ENCODE results near the gene JMJD1C.
"Not testable (repeated sequence)": the region's sequence is repeated elsewhere in the genome, so short reads cannot be mapped to it uniquely, and the experiment has no call there.

The JMJD1C gene

DNA sequence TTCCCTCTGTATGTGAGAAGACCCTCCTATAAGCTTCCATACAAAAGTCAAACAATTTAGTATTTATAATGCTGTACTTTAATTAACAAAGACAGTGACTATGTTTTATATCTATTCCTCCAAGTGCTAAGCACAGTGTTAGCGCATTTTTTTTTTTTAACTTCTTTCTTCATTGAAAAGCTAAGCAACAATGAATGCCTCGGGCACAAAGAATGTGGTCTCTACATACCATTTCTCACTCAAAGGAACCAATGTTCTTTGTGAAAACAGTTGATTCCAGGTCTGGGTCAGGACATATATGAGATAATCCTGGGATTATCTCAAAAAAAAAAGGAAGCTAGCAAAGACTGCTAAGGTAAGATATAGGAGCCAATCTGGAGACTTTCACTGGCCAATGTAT, 29.2 kb upstream of the JMJD1C start:
- Mint-ChIP-seq H3K36me3 (peaks cover 7% of the 10 kb centered on the region), H3K27me3 (no peaks in the 10 kb centered on the region), H3K27ac (no peak overlapping the region), H3K4me3 (no peak overlapping the region), H3K4me1 (peaks cover 18% of the 10 kb centered on the region), H3K9me3 (no peaks in the 10 kb centered on the region)
- no peak for ATAC-seq (ENCODE audit: low read depth)
- no peak for DNase-seq (ENCODE audit: low spot score in 2 of 2)

DNA sequence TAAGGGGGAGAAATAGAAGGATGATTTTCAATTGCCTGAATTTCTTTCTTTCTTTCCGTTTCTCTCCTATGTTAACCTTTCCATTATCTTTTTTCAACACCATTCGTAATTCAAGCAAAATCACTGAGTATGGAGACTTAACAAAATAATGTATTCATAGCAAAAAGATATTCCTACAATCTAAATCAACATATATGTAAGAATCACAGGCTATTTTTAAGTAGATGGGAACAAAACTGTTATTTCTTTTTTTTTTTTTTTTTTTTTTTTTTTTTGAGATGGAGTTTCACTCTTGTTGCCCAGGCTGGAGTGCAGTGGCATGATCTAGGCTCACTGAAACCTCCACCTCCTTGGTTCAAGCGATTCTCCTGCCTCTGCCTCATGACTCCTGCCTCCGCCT, 27.2 kb upstream of the JMJD1C start:
- Mint-ChIP-seq H3K9me3 (no peaks in the 10 kb centered on the region), H3K27me3 (no peaks in the 10 kb centered on the region), H3K4me3 (no peak overlapping the region), H3K36me3 (peaks cover 7% of the 10 kb centered on the region), H3K4me1 (peaks cover 15% of the 10 kb centered on the region), H3K27ac (no peak overlapping the region)
- DNase-seq (ENCODE audit: low spot score in 2 of 2) (no peak), ATAC-seq (ENCODE audit: low read depth) (no peak)

DNA sequence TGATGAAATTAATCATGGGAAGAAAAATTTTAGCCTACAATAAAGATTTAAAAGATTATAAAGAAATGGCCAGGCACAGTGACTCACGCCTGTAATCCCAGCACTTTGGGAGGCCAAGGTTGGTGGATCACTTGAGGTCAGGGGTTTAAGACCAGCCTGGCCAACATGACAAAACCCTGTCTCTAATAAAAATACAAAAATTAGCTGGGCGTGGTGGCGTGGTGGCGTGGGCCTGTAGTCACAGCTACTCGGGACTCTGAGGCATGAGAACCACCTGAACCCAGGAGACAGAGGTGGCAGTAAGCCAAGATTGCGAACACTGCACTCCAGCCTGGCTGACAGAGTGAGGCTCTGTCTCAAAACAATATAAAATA, 26.5 kb upstream of the JMJD1C start:
- not testable (repeated sequence) for H3K4me3 Mint-ChIP-seq; H3K27me3 Mint-ChIP-seq; H3K27ac Mint-ChIP-seq; H3K36me3 Mint-ChIP-seq; H3K9me3 Mint-ChIP-seq; DNase-seq (ENCODE audit: low spot score in 2 of 2); ATAC-seq (ENCODE audit: low read depth)
- H3K4me1 Mint-ChIP-seq = peaks cover 10% of the 10 kb centered on the region

DNA sequence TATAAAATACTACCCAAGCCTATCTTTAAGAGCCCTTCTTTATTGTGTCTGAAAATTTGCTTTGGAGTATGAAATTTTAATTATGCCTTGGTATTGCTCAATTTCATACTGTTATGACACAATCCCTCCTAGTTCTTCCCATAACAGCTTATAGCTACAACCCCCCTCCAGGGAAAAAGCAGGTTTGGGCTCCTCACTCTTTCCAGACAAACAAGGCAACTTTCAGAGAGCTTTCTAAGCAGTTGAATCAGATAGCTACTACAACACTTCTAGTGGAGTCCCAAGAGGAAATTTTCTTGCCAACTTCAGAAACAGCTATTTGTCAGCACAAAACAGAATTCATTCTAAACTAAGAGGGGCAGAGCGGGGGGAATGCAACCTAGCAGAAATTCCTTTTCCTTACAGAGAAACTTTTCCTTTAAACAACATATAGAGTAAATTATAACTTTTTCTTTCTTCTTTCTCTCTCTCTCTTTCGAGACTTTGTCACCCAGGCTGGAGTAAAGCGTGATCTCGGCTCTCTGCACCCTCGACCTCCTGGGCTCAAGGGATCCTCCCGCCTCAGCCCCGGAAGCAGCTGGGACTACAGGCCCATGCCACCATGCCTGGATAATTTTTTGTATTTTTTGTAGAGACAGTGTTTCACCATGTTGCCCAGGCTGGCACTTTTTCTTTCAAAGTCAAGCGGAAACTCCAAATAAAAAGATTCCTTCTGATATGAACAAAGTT, 26.0 kb upstream of the JMJD1C start:
- no peak for ATAC-seq (ENCODE audit: low read depth)
- no peaks in the 10 kb centered on the region for H3K27me3 Mint-ChIP-seq
- H3K27ac Mint-ChIP-seq = no peak overlapping the region
- peaks cover 9% of the 10 kb centered on the region for H3K4me1 Mint-ChIP-seq
- H3K9me3 Mint-ChIP-seq = no peaks in the 10 kb centered on the region
- peaks cover 7% of the 10 kb centered on the region for H3K36me3 Mint-ChIP-seq
- DNase-seq (ENCODE audit: low spot score in 2 of 2) = no peak
- no peak overlapping the region for H3K4me3 Mint-ChIP-seq

DNA sequence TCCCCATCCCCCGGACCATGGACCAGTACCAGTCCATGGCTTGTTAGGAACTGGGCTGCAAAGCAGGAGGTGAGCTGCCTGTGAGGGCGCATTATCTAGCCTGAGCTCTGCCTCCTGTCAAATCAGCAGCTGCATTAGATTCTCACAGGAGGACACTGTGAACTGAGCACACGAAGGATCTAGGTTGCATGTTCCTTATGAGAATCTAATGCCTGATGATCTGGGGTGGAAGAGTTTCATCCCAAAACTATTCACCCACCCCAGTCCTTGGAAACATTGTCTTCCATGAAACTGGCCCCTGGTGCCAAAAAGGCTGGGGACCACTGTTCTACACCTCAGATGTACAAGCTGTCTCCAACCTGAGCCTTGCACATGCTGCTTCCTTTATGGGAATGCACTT, 24.1 kb upstream of the JMJD1C start:
- peaks cover 4% of the 10 kb centered on the region for H3K4me1 Mint-ChIP-seq
- H3K9me3 Mint-ChIP-seq = no peaks in the 10 kb centered on the region
- H3K4me3 Mint-ChIP-seq = no peak overlapping the region
- H3K27me3 Mint-ChIP-seq = no peaks in the 10 kb centered on the region
- peaks cover 2% of the 10 kb centered on the region for H3K36me3 Mint-ChIP-seq
- no peak overlapping the region for H3K27ac Mint-ChIP-seq
- DNase-seq (ENCODE audit: low spot score in 2 of 2) (no peak), ATAC-seq (ENCODE audit: low read depth) (no peak)

DNA sequence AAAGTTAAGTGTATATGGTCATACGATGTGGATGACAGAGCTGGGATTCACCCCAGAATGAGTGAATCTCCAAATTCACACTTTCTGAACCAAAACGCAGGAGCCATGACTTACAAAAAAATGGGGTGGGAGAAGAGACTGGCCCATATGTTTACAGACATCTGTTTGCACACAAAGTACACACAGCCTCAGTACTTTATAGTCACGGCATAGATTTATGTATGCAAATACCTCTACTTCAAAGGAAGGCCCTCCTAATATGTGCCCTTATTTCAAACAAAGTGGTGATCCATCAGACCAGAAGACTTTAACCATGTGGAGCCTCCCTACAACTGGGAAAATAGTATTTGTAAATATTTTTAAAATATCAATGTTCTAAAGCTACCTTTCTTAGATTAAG, 22.2 kb upstream of the JMJD1C start:
- H3K27ac Mint-ChIP-seq = no peak overlapping the region
- peaks cover 6% of the 10 kb centered on the region for H3K4me1 Mint-ChIP-seq
- ATAC-seq (ENCODE audit: low read depth) (no peak), DNase-seq (ENCODE audit: low spot score in 2 of 2) (no peak)
- H3K9me3 Mint-ChIP-seq = no peaks in the 10 kb centered on the region
- H3K36me3 Mint-ChIP-seq = peaks cover 2% of the 10 kb centered on the region
- no peaks in the 10 kb centered on the region for H3K27me3 Mint-ChIP-seq
- H3K4me3 Mint-ChIP-seq = no peak overlapping the region

DNA sequence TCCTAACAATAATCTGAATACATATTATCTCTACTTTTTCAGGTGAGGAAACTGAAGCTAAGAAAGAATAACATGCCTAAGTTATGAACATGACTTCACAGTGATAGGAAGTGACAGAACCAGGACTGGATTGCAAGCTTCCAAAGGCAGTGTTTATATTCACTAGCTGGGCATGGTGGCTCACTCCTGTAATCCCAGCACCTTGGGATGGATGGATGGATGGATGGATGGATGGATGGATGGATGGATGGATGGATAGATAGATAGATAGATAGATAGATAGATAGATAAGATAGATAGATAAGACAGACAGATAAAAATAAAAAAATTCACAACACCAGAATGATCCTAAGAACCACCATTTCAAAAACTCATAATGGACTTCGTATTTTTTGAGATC, 18.2 kb upstream of the JMJD1C start:
- ATAC-seq (ENCODE audit: low read depth) (no peak), DNase-seq (ENCODE audit: low spot score in 2 of 2) (no peak)
- Mint-ChIP-seq H3K4me3 (no peak overlapping the region), H3K27ac (no peak overlapping the region), H3K4me1 (peaks cover 7% of the 10 kb centered on the region), H3K27me3 (no peaks in the 10 kb centered on the region), H3K36me3 (no peaks in the 10 kb centered on the region), H3K9me3 (no peaks in the 10 kb centered on the region)

DNA sequence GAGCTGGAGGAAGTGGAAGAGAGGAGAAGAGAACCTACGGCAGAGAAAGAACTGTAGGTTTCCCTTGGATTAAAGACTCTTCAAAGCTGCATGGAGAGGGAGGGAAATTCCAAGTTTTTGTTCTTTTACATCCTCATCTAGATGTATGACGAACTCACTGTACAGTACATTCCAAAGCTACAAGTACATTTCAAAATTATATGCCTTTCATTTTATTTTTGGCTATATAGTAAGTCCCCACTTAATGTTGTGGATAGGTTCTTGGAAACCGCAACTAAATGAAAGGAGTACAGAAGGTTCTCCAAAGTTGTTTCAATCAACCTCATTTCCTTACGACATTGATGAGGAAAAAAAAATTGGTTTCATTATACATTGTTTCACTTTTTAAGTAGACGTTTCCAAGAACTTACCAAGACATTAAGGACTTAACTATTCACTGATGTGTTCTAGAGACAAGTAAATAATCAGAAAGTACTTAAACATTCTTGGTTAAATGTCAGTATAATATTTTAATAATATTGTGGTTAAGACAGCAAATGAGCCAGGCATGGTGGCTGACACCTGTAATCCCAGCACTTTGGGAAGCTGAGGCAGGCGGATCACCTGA, 16.1 kb upstream of the JMJD1C start:
- DNase-seq (ENCODE audit: low spot score in 2 of 2) = no peak
- H3K27ac Mint-ChIP-seq = no peak overlapping the region
- peaks cover 13% of the 10 kb centered on the region for H3K4me1 Mint-ChIP-seq
- H3K27me3 Mint-ChIP-seq = no peaks in the 10 kb centered on the region
- no peak overlapping the region for H3K4me3 Mint-ChIP-seq
- no peak for ATAC-seq (ENCODE audit: low read depth)
- H3K36me3 Mint-ChIP-seq = no peaks in the 10 kb centered on the region
- no peaks in the 10 kb centered on the region for H3K9me3 Mint-ChIP-seq

DNA sequence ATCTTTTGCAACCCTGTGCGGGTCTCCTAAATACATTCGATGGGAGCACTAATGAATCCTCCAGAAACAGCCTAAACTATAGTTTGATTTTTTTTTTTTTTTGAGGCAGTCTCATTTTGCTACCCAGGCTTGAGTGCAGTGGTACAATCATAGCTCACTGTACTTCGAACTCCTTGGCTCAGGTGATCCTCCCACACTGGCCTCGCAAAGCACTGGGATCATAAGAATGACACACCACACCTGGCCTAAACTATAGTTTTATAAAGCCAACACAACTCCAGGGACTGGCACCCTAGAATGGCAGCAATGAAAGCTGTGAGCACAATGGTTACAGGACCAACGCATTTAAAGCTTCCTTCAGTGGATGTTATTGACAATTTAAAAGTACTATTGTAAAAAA, 14.5 kb upstream of the JMJD1C start:
- no peak overlapping the region for H3K4me3 Mint-ChIP-seq
- DNase-seq (ENCODE audit: low spot score in 2 of 2) (no peak), ATAC-seq (ENCODE audit: low read depth) (no peak)
- no peaks in the 10 kb centered on the region for H3K27me3 Mint-ChIP-seq
- H3K36me3 Mint-ChIP-seq = peaks cover 2% of the 10 kb centered on the region
- H3K27ac Mint-ChIP-seq = no peak overlapping the region
- peaks cover 15% of the 10 kb centered on the region for H3K4me1 Mint-ChIP-seq
- no peaks in the 10 kb centered on the region for H3K9me3 Mint-ChIP-seq

DNA sequence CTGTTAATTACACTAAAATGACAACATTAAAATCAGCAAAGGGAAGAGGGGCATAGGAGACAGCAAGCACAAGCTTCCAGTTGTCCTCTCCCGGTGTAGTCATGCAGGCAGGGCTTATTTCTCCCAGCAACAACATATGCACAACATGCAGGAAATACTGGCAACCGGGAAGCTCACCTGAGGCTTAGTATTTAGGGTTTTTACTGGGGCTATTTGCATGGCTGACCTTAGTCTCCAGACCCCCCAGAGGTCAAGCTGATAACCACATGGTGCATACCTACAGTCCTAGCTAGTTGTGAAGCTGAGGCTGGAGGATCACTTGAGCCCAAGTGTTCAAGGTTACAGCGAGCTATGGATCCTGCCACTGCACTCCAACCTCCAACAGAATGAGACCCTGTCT, 12.8 kb upstream of the JMJD1C start:
- no peaks in the 10 kb centered on the region for H3K27me3 Mint-ChIP-seq
- H3K9me3 Mint-ChIP-seq = no peaks in the 10 kb centered on the region
- DNase-seq (ENCODE audit: low spot score in 2 of 2) (no peak), ATAC-seq (ENCODE audit: low read depth) (no peak)
- no peak overlapping the region for H3K4me3 Mint-ChIP-seq
- H3K27ac Mint-ChIP-seq = no peak overlapping the region
- peaks cover 2% of the 10 kb centered on the region for H3K36me3 Mint-ChIP-seq
- peaks cover 16% of the 10 kb centered on the region for H3K4me1 Mint-ChIP-seq

DNA sequence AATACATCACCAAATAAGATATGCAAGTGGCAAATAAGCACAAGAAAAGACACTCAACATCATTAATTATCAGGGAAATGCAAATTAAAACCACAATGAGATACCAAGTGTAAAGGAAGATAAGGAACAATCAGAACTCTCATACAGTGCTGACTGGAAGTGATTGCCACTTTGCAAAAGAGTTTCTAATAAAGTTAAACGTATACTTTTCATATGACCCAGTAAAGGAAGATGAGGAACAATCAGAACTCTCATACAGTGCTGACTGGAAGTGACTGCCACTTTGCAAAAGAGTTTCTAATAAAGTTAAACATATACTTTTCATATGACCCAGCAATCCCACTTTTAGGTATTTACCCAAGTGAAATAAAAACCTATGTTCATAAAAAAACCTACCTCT, 12.2 kb upstream of the JMJD1C start:
- ATAC-seq (ENCODE audit: low read depth) = no peak
- Mint-ChIP-seq H3K27me3 (no peaks in the 10 kb centered on the region), H3K4me1 (peaks cover 16% of the 10 kb centered on the region), H3K27ac (no peak overlapping the region), H3K36me3 (peaks cover 2% of the 10 kb centered on the region), H3K9me3 (no peaks in the 10 kb centered on the region), H3K4me3 (no peak overlapping the region)
- DNase-seq (ENCODE audit: low spot score in 2 of 2) = no peak

DNA sequence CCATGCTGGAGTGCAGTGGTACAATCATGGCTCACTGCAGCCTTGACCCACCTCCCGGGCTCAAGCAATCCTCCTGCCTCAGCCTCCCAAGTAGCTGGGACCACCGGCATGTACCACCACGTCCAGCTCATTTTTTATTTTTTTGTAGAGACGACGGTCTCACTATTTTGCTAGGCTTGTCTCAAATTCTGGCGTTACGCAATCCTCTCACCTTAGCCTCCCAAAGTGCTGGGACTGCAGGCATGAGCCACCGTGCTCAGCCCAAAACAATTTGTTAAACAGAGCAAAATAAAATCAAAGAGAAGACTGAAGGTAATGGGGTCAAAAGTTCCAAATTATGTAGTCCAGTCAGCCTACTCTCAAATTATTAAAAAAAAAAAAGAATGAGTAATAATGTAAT, 8.7 kb upstream of the JMJD1C start:
- Mint-ChIP-seq H3K4me1 (peaks cover 21% of the 10 kb centered on the region), H3K4me3 (no peak overlapping the region), H3K27me3 (no peaks in the 10 kb centered on the region), H3K9me3 (no peaks in the 10 kb centered on the region), H3K36me3 (peaks cover 2% of the 10 kb centered on the region), H3K27ac (no peak overlapping the region)
- DNase-seq (ENCODE audit: low spot score in 2 of 2) (no peak), ATAC-seq (ENCODE audit: low read depth) (no peak)

DNA sequence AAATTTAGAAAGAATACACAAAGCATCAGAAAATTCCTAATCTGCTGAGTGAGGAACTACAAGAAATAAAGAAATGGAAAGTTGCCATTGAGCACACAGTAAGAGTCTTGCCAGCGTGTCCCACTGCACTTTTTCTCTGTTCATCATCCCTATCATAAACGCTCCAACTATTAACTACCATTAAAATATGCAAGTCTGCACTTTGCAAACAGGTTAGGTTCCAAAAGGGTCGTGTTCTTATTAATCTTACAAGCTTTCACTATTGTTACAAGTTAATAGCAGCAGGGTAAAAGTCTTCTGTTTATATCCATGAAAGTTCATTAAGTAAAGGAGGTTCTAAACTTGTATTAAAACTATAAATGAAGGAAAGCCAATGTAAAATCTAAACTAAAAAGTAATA, 5.2 kb upstream of the JMJD1C start:
- Mint-ChIP-seq H3K27ac (no peak overlapping the region), H3K36me3 (no peaks in the 10 kb centered on the region), H3K4me3 (no peak overlapping the region), H3K4me1 (peaks cover 19% of the 10 kb centered on the region), H3K9me3 (no peaks in the 10 kb centered on the region), H3K27me3 (no peaks in the 10 kb centered on the region)
- ATAC-seq (ENCODE audit: low read depth) = no peak
- no peak for DNase-seq (ENCODE audit: low spot score in 2 of 2)

DNA sequence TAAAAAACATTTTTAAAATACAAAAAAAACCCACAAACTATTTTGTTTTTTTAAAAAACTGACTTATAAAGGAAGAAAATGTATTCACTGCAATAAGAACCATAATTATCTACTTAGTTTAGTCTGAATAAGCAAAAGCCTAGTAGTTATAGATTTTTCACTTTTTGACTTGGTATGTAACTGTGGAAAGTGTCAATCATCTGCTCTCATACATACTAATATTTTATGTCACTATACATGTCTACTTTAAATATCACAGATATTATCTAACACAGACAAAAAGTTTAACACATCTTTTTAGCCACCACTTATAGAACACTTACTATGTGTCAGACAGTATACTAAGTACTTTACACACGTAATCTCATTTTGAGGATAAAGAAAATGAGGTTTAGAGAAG, 3.2 kb upstream of the JMJD1C start:
- no peak for DNase-seq (ENCODE audit: low spot score in 2 of 2)
- H3K27ac Mint-ChIP-seq = no peak overlapping the region

DNA sequence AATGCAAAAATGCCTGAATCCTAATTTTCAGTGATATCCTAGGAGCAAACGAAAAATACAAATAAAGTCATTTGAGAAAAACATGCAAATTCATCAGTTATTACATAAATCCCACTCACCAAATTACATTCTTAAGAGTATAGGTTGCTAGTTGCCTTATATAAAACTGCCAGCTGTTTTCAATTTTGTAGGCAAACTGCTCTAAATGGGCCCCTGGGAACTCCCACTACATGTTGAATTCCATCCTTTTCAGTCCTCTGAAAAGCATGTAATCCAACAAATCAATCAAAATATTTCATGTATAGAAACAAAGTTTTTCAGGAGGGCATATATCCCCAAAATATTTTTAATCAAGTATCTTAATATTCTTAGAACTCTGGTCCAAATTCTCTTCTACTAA, 2.1 kb upstream of the JMJD1C start:
- Mint-ChIP-seq H3K9me3 (no peaks in the 10 kb centered on the region), H3K36me3 (no peaks in the 10 kb centered on the region), H3K4me1 (peaks cover 21% of the 10 kb centered on the region), H3K27ac (no peak overlapping the region), H3K4me3 (no peak overlapping the region), H3K27me3 (no peaks in the 10 kb centered on the region)
- DNase-seq (ENCODE audit: low spot score in 2 of 2) = no peak
- no peak for ATAC-seq (ENCODE audit: low read depth)

More for the DNA sequence above, 3.2 kb upstream of the JMJD1C start:
- Mint-ChIP-seq H3K4me3 (no peak overlapping the region), H3K4me1 (peaks cover 21% of the 10 kb centered on the region), H3K27me3 (no peaks in the 10 kb centered on the region), H3K9me3 (no peaks in the 10 kb centered on the region), H3K36me3 (no peaks in the 10 kb centered on the region)
- ATAC-seq (ENCODE audit: low read depth) = no peak

Measured in memory B cell (primary cell).